IMR-90 (cell line): ENCODE measurements around the gene HS3ST1. TPM values are rescaled to one million over a fixed set of nuclear protein-coding genes. Genes with fewer than 3 reads are reported as not detected.

ENCODE experiments used
- ATAC-seq: fragments of 200-7000 bp; cut with Tn5 transposase; 2 replicates; pipeline ENCODE4 v1.9.1; 2020; ENCODE audit warnings: low read depth, mild to moderate bottlenecking, moderate library complexity
- BruUV-seq: library from RNA; stranded (reverse); fragments of 400-500 nt; replicated peaks from 2 replicates; lab custom pipeline; 2021; lab: Mats Ljungman, UMichigan
- CTCF ChIA-PET: fragments of 300-600 bp; formaldehyde crosslinking; extraction: SDS; loops from one replicate; lab custom pipeline; 2021; ENCODE audit warnings: antibody characterized with exemption; lab: Yijun Ruan, JAX
- POLR2A ChIA-PET: fragments of 300-600 bp; sonication (Branson Sonifier 250); formaldehyde crosslinking; loops from one replicate; lab custom pipeline; 2022; ENCODE audit warnings: antibody characterized with exemption; ENCODE audit not compliant: unreplicated experiment; lab: Charles Lee
- DNase-seq: peaks from one replicate; pipeline ENCODE4 v3.0.0; 2013
- H2AFZ ChIP-seq: replicated peaks from 2 replicates; pipeline ENCODE3; 2013; ENCODE audit warnings: low read length, mild to moderate bottlenecking; ENCODE audit not compliant: poor library complexity
- H2AK5ac ChIP-seq: 2 replicates; pipeline ENCODE4 v1.6.1; 2013; ENCODE audit warnings: low read depth, low read length, inconsistent platforms
- H2AK9ac ChIP-seq: replicated peaks from 2 replicates; pipeline ENCODE3; 2013; ENCODE audit warnings: mild to moderate bottlenecking, low read depth, low read length, moderate library complexity; ENCODE audit not compliant: poor library complexity
- H2BK120ac ChIP-seq: 2 replicates; pipeline ENCODE4 v1.6.1; 2013; ENCODE audit warnings: low read depth, low read length, inconsistent platforms
- H2BK15ac ChIP-seq: 3 replicates; pipeline ENCODE4 v1.6.1; 2013; ENCODE audit warnings: low read depth, low read length, inconsistent platforms
- H2BK20ac ChIP-seq: 2 replicates; pipeline ENCODE4 v1.6.1; 2013; ENCODE audit warnings: low read depth, mild to moderate bottlenecking, inconsistent platforms, low read length, moderate library complexity
- H2BK5ac ChIP-seq: 2 replicates; pipeline ENCODE4 v1.6.1; 2013; ENCODE audit warnings: mild to moderate bottlenecking, low read depth, low read length, inconsistent platforms; ENCODE audit not compliant: poor library complexity, severe bottlenecking
- H3K14ac ChIP-seq: replicated peaks from 2 replicates; pipeline ENCODE4 v1.6.1; 2013; ENCODE audit warnings: low read depth, low read length, inconsistent platforms
- H3K18ac ChIP-seq: 2 replicates; pipeline ENCODE4 v1.6.1; 2013; ENCODE audit warnings: low read depth, low read length, control low read depth
- H3K23ac ChIP-seq: 2 replicates; pipeline ENCODE4 v1.6.1; 2013; ENCODE audit warnings: low read depth, low read length, inconsistent platforms
- H3K27ac ChIP-seq: 2 replicates; pipeline ENCODE4 v1.5.1; 2013; ENCODE audit warnings: mild to moderate bottlenecking, control low read depth, low read length; ENCODE audit not compliant: insufficient read depth
- H3K27me3 ChIP-seq: 2 replicates; pipeline ENCODE4 v1.6.1; 2013; ENCODE audit warnings: low read length; ENCODE audit not compliant: control insufficient read depth, insufficient read depth
- H3K36me3 ChIP-seq: 2 replicates; pipeline ENCODE4 v1.6.1; 2013; ENCODE audit warnings: low read length, mixed read lengths; ENCODE audit not compliant: control insufficient read depth, insufficient read depth
- H3K4ac ChIP-seq: 2 replicates; pipeline ENCODE4 v1.6.1; 2013; ENCODE audit warnings: low read depth, low read length, inconsistent platforms
- H3K4me1 ChIP-seq: 2 replicates; pipeline ENCODE4 v1.6.1; 2013; ENCODE audit warnings: low read length, mixed read lengths; ENCODE audit not compliant: control insufficient read depth, insufficient read depth
- H3K4me2 ChIP-seq: 2 replicates; pipeline ENCODE4 v1.6.1; 2013; ENCODE audit warnings: low read depth, mild to moderate bottlenecking, control low read depth, low read length, moderate library complexity
- H3K4me3 ChIP-seq: 2 replicates; pipeline ENCODE4 v1.5.1; 2013; ENCODE audit warnings: low read depth, mild to moderate bottlenecking, control low read depth, low read length, moderate library complexity; ENCODE audit not compliant: insufficient read depth
- H3K56ac ChIP-seq: 2 replicates; pipeline ENCODE4 v1.6.1; 2013; ENCODE audit warnings: low read length, inconsistent platforms; ENCODE audit not compliant: insufficient read depth; ENCODE audit errors: extremely low read depth
- H3K79me1 ChIP-seq, 2 experiments: 2 replicates each; pipeline ENCODE4 v1.6.1; 2013; ENCODE audit warnings: low read length in 2 of 2, inconsistent platforms in 1 of 2, low read depth in 1 of 2
- H3K9ac ChIP-seq: 2 replicates; pipeline ENCODE4 v1.6.1; 2013; ENCODE audit warnings: low read depth, low read length, control low read depth
- H3K9me1 ChIP-seq: 2 replicates; pipeline ENCODE4 v1.6.1; 2013; ENCODE audit warnings: low read length, inconsistent platforms; ENCODE audit not compliant: insufficient read depth
- H3K9me3 ChIP-seq: 2 replicates; pipeline ENCODE4 v1.6.1; 2013; ENCODE audit warnings: low read length; ENCODE audit not compliant: control insufficient read depth, insufficient read depth
- H4K20me1 ChIP-seq: 2 replicates; pipeline ENCODE4 v1.6.1; 2013; ENCODE audit warnings: low read length, inconsistent platforms; ENCODE audit not compliant: insufficient read depth
- H4K5ac ChIP-seq: 2 replicates; pipeline ENCODE4 v1.6.1; 2013; ENCODE audit warnings: mild to moderate bottlenecking, low read depth, low read length, control low read depth
- H4K8ac ChIP-seq, 2 experiments: 2 replicates each; pipeline ENCODE4 v1.6.1; 2013; ENCODE audit warnings: low read depth in 2 of 2, low read length in 2 of 2, control low read depth in 1 of 2, inconsistent platforms in 1 of 2
- H4K91ac ChIP-seq: 2 replicates; pipeline ENCODE4 v1.6.1; 2013; ENCODE audit warnings: low read depth, low read length, inconsistent platforms; ENCODE audit not compliant: insufficient read depth
- BHLHE40 ChIP-seq: fragments of 150-350 bp; IDR thresholded peaks from 2 replicates; pipeline ENCODE4 v1.6.1; 2016; ENCODE audit warnings: mild to moderate bottlenecking, low read depth, low read length
- CEBPB ChIP-seq: IDR thresholded peaks from 2 replicates; pipeline ENCODE4 v1.6.1; 2012; ENCODE audit warnings: low read depth, low read length, improper control_type of control experiment
- CHD1 ChIP-seq: IDR thresholded peaks from 2 replicates; pipeline ENCODE4 v1.6.1; 2012; ENCODE audit warnings: low read depth, low read length, improper control_type of control experiment
- CTCF ChIP-seq: conservative IDR thresholded peaks from 2 replicates; pipeline ENCODE4 v1.5.1; 2012; ENCODE audit warnings: mild to moderate bottlenecking, low read depth, low read length, improper control_type of control experiment
- ELK1 ChIP-seq: fragments of 150-350 bp; IDR thresholded peaks from 2 replicates; pipeline ENCODE4 v1.6.1; 2016; ENCODE audit warnings: low read depth, mild to moderate bottlenecking, low read length, moderate library complexity, borderline replicate concordance
- FOS ChIP-seq: fragments of 150-350 bp; IDR thresholded peaks from 2 replicates; pipeline ENCODE4 v1.6.1; 2016; ENCODE audit warnings: low read depth, low read length
- MAFK ChIP-seq: IDR thresholded peaks from 2 replicates; pipeline ENCODE4 v1.6.1; 2012; ENCODE audit warnings: low read depth, low read length, improper control_type of control experiment
- MAZ ChIP-seq: IDR thresholded peaks from 2 replicates; pipeline ENCODE4 v1.6.1; 2012; ENCODE audit warnings: low read depth, mild to moderate bottlenecking, low read length, improper control_type of control experiment, moderate library complexity, borderline replicate concordance
- MXI1 ChIP-seq: IDR thresholded peaks from 2 replicates; pipeline ENCODE4 v1.6.1; 2012; ENCODE audit warnings: low read depth, mild to moderate bottlenecking, low read length, moderate library complexity, borderline replicate concordance
- NFE2L2 ChIP-seq: fragments of 150-350 bp; IDR thresholded peaks from 2 replicates; pipeline ENCODE4 v1.6.1; 2016; ENCODE audit warnings: low read depth, mild to moderate bottlenecking, low read length
- POLR2A ChIP-seq: IDR thresholded peaks from 2 replicates; pipeline ENCODE4 v1.6.1; 2012; ENCODE audit warnings: mild to moderate bottlenecking, low read depth, low read length
- RAD21 ChIP-seq: IDR thresholded peaks from 2 replicates; pipeline ENCODE4 v1.6.1; 2012; ENCODE audit warnings: low read length, improper control_type of control experiment
- RCOR1 ChIP-seq: IDR thresholded peaks from 2 replicates; pipeline ENCODE4 v1.6.1; 2012; ENCODE audit warnings: mild to moderate bottlenecking, low read length, improper control_type of control experiment; ENCODE audit not compliant: insufficient replicate concordance
- RFX5 ChIP-seq: IDR thresholded peaks from 2 replicates; pipeline ENCODE4 v1.8.0; 2012; ENCODE audit warnings: low read depth, mild to moderate bottlenecking, low read length, moderate library complexity
- SMC3 ChIP-seq: fragments of 150-350 bp; IDR thresholded peaks from 2 replicates; pipeline ENCODE4 v1.6.1; 2016; ENCODE audit warnings: low read depth, mild to moderate bottlenecking, antibody characterized with exemption, low read length, moderate library complexity
- USF2 ChIP-seq: fragments of 150-350 bp; IDR thresholded peaks from 2 replicates; pipeline ENCODE4 v1.6.1; 2017; ENCODE audit warnings: mild to moderate bottlenecking, antibody characterized with exemption, low read length, low read depth
- WGBS, 2 experiments: methylation state at CpG; one replicate each; pipeline versions ENCODE4 v1.1.5 to v1.1.7; 2013; ENCODE audit warnings: missing lambda C conversion rate in 2 of 2; ENCODE audit not compliant: insufficient read length in 1 of 2; ENCODE audit errors: extremely low coverage in 2 of 2; 5-methylcytosine and 5-hydroxymethylcytosine counted together
- dilution Hi-C: fragments of 300-500 bp; cut with HindIII; formaldehyde crosslinking; loops from one replicate; pipeline ENCODE4 v1.14.3; 2018; ENCODE audit warnings: low sequenced_read_pairs; ENCODE audit not compliant: unreplicated experiment
- in situ Hi-C: fragments of 300-500 bp; cut with MboI; formaldehyde crosslinking; loops from 3 replicates; pipeline ENCODE4 v1.14.3; 2019; ENCODE audit warnings: low sequenced_read_pairs, inconsistent platforms, mixed read lengths
- intact Hi-C: fragments of 100-400 bp; cut with micrococcal nuclease; formaldehyde crosslinking; loops from 2 replicates; pipeline ENCODE4 v1.10.0; 2022
- polyA plus RNA-seq, 3 experiments: library from polyadenylated mRNA; depleted of rRNA; stranded (reverse); fragments of >200 nt; gene quantifications; 2 replicates each; pipeline ENCODE4 v1.2.3, GENCODE V29; 2012; ENCODE audit warnings: low replicate concordance in 1 of 3
- total RNA-seq: library from RNA; depleted of rRNA; stranded (reverse); fragments of >200 nt; gene quantifications from 2 replicates; pipeline ENCODE4 v1.2.3, GENCODE V29; 2012

HS3ST1 gene
- total and polyA plus RNA-seq, 2 of the 4 experiments (the other 2 are of a cell fraction) = 0.09 TPM; not detected in 1

DNA sequence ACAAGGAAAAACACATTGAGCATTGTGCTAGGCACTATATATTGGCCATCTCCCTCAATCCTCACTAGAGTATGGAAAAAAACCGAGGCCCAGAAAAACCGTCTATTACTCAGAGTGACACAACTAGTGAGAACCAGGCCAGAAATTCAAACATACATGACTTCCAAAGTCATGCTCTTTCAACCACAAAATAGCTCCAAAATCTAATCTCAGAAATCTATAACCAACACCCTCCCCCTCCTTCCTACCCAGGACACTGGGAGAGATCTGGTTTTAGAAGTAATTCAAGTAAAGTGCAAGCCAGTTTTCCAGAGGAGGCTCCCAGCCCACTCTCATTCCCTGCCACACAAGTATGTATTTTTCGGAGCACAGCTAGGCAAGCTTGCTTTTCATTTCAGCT lies 7.6 kb downstream of the HS3ST1 start:
- no peak overlapping the region for H2AFZ ChIP-seq
- H2AK5ac ChIP-seq = no peak overlapping the region
- no CpG with 5 or more reads among the region's 3 CpGs for WGBS, 2 experiments
- no peaks in the 10 kb centered on the region for H3K79me1 ChIP-seq
- intact Hi-C loops (no loop called here), in situ Hi-C loops (no loop called here), dilution Hi-C loops (no loop called here)
- H3K18ac ChIP-seq = no peak overlapping the region
- ChIA-PET CTCF (no interaction called here), POLR2A (no interaction called here)
- no peak overlapping the region for H3K23ac ChIP-seq
- H4K5ac ChIP-seq = no peak overlapping the region
- ATAC-seq = no peak
- no peak overlapping the region for H3K4me2 ChIP-seq
- no peak overlapping the region for H2BK120ac ChIP-seq
- H3K4ac ChIP-seq = no peak overlapping the region
- H2AK9ac ChIP-seq = no peak overlapping the region
- H3K56ac ChIP-seq = no peak overlapping the region
- no peak overlapping the region for H2BK20ac ChIP-seq
- H4K91ac ChIP-seq = no peak overlapping the region
- BruUV-seq = no TSS peak
- no peak overlapping the region for H3K4me3 ChIP-seq
- H4K20me1 ChIP-seq = no peaks in the 10 kb centered on the region
- H3K4me1 ChIP-seq = no peaks in the 10 kb centered on the region
- H2BK5ac ChIP-seq = no peak overlapping the region
- no peaks in the 10 kb centered on the region for H3K9me1 ChIP-seq
- TF ChIP-seq MXI1 = no peak
- TF ChIP-seq USF2 = no peak
- no peak for TF ChIP-seq BHLHE40
- no peak for TF ChIP-seq MAZ
- no peak for TF ChIP-seq RFX5
- TF ChIP-seq RCOR1 = no peak
- no peak for TF ChIP-seq CHD1
- TF ChIP-seq CTCF = no peak
- no peak for TF ChIP-seq FOS
- no peak for TF ChIP-seq POLR2A
- TF ChIP-seq NFE2L2 = no peak
- no peak for TF ChIP-seq RAD21
- TF ChIP-seq CEBPB = no peak
- no peak for TF ChIP-seq MAFK
- TF ChIP-seq SMC3 = no peak
- no peak for TF ChIP-seq ELK1
- no peaks in the 10 kb centered on the region for H3K9me3 ChIP-seq
- DNase-seq = no peak
- no peak overlapping the region for H3K9ac ChIP-seq
- peaks cover 3% of the 10 kb centered on the region for H3K27me3 ChIP-seq
- no peak overlapping the region for H3K27ac ChIP-seq
- no peak overlapping the region for H3K14ac ChIP-seq
- H2BK15ac ChIP-seq = no peak overlapping the region
- H4K8ac ChIP-seq = no peak overlapping the region
- H3K36me3 ChIP-seq = no peaks in the 10 kb centered on the region
